ENCODE results near the gene ZNF763.

ZNF763 gene

GRCh38 chr19:11963566-11964355 is 1.1 kb upstream of the ZNF763 start:
- peak in 1 of 2 experiments; percentile 62 for DNase-seq (ENCODE audit: low read depth in 1 of 2, low spot score in 1 of 2)

DNA sequence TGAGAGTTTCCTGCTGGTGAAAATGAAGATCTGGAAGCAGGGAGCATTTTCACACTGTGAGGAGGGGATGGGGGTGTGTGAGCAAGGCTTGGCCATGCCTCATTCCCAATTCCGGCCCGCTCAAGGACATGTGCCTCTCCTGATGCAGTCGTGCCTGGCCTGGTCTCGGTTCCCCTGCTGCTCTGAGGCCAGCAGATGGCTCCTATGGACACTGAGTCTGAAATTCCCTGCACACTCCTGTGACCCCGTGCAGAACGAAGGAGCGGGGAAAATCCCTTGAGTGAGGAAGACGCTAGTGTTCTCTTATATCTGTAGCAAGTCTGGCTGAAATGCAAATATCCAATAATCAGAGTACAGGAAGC is 363 bp upstream of the ZNF763 start:
- Histone ChIP-seq H3K4me3 (replicated peaks; ENCODE audit: insufficient read depth, low read length) (no peak overlapping the region), H3K27me3 (ENCODE audit: insufficient read depth, poor library complexity, severe bottlenecking) (no peaks in the 10 kb centered on the region), H3K27ac (replicated peaks) (peak overlapping the region; percentile 83)
- no peak for DNase-seq (ENCODE audit: low read depth in 1 of 2, low spot score in 1 of 2)
- TF ChIP-seq, protein P1, sequence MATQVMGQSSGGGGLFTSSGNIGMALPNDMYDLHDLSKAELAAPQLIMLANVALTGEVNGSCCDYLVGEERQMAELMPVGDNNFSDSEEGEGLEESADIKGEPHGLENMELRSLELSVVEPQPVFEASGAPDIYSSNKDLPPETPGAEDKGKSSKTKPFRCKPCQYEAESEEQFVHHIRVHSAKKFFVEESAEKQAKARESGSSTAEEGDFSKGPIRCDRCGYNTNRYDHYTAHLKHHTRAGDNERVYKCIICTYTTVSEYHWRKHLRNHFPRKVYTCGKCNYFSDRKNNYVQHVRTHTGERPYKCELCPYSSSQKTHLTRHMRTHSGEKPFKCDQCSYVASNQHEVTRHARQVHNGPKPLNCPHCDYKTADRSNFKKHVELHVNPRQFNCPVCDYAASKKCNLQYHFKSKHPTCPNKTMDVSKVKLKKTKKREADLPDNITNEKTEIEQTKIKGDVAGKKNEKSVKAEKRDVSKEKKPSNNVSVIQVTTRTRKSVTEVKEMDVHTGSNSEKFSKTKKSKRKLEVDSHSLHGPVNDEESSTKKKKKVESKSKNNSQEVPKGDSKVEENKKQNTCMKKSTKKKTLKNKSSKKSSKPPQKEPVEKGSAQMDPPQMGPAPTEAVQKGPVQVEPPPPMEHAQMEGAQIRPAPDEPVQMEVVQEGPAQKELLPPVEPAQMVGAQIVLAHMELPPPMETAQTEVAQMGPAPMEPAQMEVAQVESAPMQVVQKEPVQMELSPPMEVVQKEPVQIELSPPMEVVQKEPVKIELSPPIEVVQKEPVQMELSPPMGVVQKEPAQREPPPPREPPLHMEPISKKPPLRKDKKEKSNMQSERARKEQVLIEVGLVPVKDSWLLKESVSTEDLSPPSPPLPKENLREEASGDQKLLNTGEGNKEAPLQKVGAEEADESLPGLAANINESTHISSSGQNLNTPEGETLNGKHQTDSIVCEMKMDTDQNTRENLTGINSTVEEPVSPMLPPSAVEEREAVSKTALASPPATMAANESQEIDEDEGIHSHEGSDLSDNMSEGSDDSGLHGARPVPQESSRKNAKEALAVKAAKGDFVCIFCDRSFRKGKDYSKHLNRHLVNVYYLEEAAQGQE (IDR thresholded peaks at IDR 0.05; ENCODE audit: insufficient replicate concordance, low read depth): no peak
- TF ChIP-seq CTCF (IDR thresholded peaks at IDR 0.05; ENCODE audit: insufficient read depth, low read length) (no peak), POLR2AphosphoS5 (IDR thresholded peaks at IDR 0.05; ENCODE audit: low read depth) (no peak), SPI1 (IDR thresholded peaks at IDR 0.05; ENCODE audit: borderline replicate concordance, low read depth) (no peak), GABPA (IDR thresholded peaks at IDR 0.05; ENCODE audit: low read depth) (no peak)

More at GRCh38 chr19:11963566-11964355, 1.1 kb upstream of the ZNF763 start:
- Histone ChIP-seq H3K27me3 (ENCODE audit: insufficient read depth, poor library complexity, severe bottlenecking) (no peaks in the 10 kb centered on the region), H3K27ac (replicated peaks) (no peak overlapping the region; the same call in 1 of the 2 replicates), H3K4me3 (replicated peaks; ENCODE audit: insufficient read depth, low read length) (no peak overlapping the region)
- TF ChIP-seq CTCF (IDR thresholded peaks at IDR 0.05; ENCODE audit: insufficient read depth, low read length) (peak; percentile 8), GABPA (IDR thresholded peaks at IDR 0.05; ENCODE audit: low read depth) (no peak)

- no peak for DNase-seq (ENCODE audit: low read depth in 1 of 2, low spot score in 1 of 2)
- TF ChIP-seq, protein P1 (IDR thresholded peaks at IDR 0.05; ENCODE audit: insufficient replicate concordance, low read depth): no peak
- no peak overlapping the region for H3K27ac ChIP-seq (replicated peaks)
- no peaks in the 10 kb centered on the region for H3K27me3 ChIP-seq (ENCODE audit: insufficient read depth, poor library complexity, severe bottlenecking)
- H3K4me3 ChIP-seq (replicated peaks; ENCODE audit: insufficient read depth, low read length): no peak overlapping the region
Measured at GRCh38 chr19:11970174-11970573, 5.3 kb downstream of the ZNF763 start.

DNA sequence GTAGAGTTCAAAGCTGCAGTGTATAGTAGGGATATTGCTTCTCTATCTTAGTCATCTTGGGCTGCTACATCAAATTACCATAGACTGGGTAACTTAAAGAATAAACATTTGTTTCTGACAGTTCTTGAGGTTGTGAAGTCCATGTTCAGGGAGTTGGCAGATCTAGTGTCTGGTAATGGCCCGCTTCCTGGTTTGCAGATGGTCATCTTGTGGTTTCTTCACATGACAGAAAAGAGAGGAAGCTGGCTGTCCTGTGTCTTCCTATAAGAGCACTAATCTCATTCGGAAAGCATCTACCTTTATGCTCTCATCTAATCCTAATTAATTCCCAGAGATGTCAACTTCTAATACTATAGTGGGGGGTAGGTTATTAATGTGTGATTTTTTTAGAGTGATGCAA is 6.2 kb downstream of the ZNF763 start:
- Histone ChIP-seq H3K27ac (replicated peaks) (no peak overlapping the region), H3K4me3 (replicated peaks; ENCODE audit: insufficient read depth, low read length) (no peak overlapping the region), H3K27me3 (ENCODE audit: insufficient read depth, poor library complexity, severe bottlenecking) (no peaks in the 10 kb centered on the region)
- TF ChIP-seq SPI1 (IDR thresholded peaks at IDR 0.05; ENCODE audit: borderline replicate concordance, low read depth): no peak
- no peak for TF ChIP-seq GABPA (IDR thresholded peaks at IDR 0.05; ENCODE audit: low read depth)
- TF ChIP-seq POLR2AphosphoS5 (IDR thresholded peaks at IDR 0.05; ENCODE audit: low read depth): no peak
- peak in 1 of 2 experiments; percentile 28 for DNase-seq (ENCODE audit: low read depth in 1 of 2, low spot score in 1 of 2)
